ENCODE results near the gene OR51A2. TPM values are rescaled to one million over a fixed set of nuclear protein-coding genes. Genes with fewer than 3 reads are reported as not detected.

OR51A2 gene
- total RNA-seq, 1 donor from 2014 or later: not detected

Other genes starting within 250 kb of the OR51A2 start
- gene OR51F1, start 185.8 kb downstream of the OR51A2 start, total RNA-seq: not detected in 2 replicates
- gene OR52R1, start 151.3 kb downstream of the OR51A2 start, total RNA-seq: not detected in 2 replicates
- gene OR51F2, start 134.4 kb downstream of the OR51A2 start, total RNA-seq: not detected in 2 replicates
- gene OR51S1, start 106.5 kb downstream of the OR51A2 start, total RNA-seq: not detected in 2 replicates
- not detected in 2 replicates for gene OR51T1, start 73.8 kb downstream of the OR51A2 start, total RNA-seq
- gene OR51A7, start 51.9 kb downstream of the OR51A2 start, total RNA-seq: not detected in 2 replicates
- gene OR51G2, start 36.4 kb downstream of the OR51A2 start, total RNA-seq: not detected in 2 replicates
- gene OR51G1, start 31.4 kb downstream of the OR51A2 start, total RNA-seq: not detected in 2 replicates
- not detected in 2 replicates for gene OR51A4, start 8.1 kb downstream of the OR51A2 start, total RNA-seq
- not detected in 2 replicates for gene OR51L1, start 39.1 kb upstream of the OR51A2 start, total RNA-seq
- gene OR52J3, start 90.8 kb upstream of the OR51A2 start, total RNA-seq: not detected in 2 replicates
- gene OR52E2, start 103.9 kb upstream of the OR51A2 start, total RNA-seq: not detected in 2 replicates
- gene OR52E1, start 113.9 kb upstream of the OR51A2 start, total RNA-seq: not detected in 2 replicates
- gene OR52A5, start 182.6 kb upstream of the OR51A2 start, total RNA-seq: not detected in 2 replicates
- not detected in 2 replicates for gene OR52A1, start 199.0 kb upstream of the OR51A2 start, total RNA-seq
- not detected in 2 replicates for gene OR51V1, start 245.0 kb upstream of the OR51A2 start, total RNA-seq